Neuron (in vitro differentiated cells): ENCODE results near the gene MIEF1.

Experiments
- H2AFZ ChIP-seq: one replicate; pipeline ENCODE4 v1.6.1; 2013; ENCODE audit warnings: low read depth, mild to moderate bottlenecking, inconsistent platforms, low read length, moderate library complexity
- H3K27me3 ChIP-seq: one replicate; pipeline ENCODE4 v1.6.1; 2013; ENCODE audit warnings: low read length; ENCODE audit not compliant: insufficient read depth
- H3K36me3 ChIP-seq: one replicate; pipeline ENCODE4 v1.6.1; 2013; ENCODE audit warnings: low read length; ENCODE audit not compliant: insufficient read depth
- H3K4me1 ChIP-seq: one replicate; pipeline ENCODE4 v1.6.1; 2013; ENCODE audit warnings: low read length; ENCODE audit not compliant: insufficient read depth
- H3K4me3 ChIP-seq: 2 replicates; pipeline ENCODE4 v1.5.1; 2013; ENCODE audit warnings: mild to moderate bottlenecking, low read length, moderate library complexity
- H3K9me3 ChIP-seq: one replicate; pipeline ENCODE4 v1.6.1; 2013; ENCODE audit warnings: low read length

The MIEF1 gene

GRCh38 chr22:39527481-39527961, 25.4 kb downstream of the MIEF1 start:
- H2AFZ ChIP-seq: no peak overlapping the region
- no peaks in the 10 kb centered on the region for H3K27me3 ChIP-seq
- H3K4me3 ChIP-seq: no peak overlapping the region
- peaks cover 36% of the 10 kb centered on the region for H3K36me3 ChIP-seq
- H3K4me1 ChIP-seq: peaks cover 50% of the 10 kb centered on the region
- no peaks in the 10 kb centered on the region for H3K9me3 ChIP-seq

DNA sequence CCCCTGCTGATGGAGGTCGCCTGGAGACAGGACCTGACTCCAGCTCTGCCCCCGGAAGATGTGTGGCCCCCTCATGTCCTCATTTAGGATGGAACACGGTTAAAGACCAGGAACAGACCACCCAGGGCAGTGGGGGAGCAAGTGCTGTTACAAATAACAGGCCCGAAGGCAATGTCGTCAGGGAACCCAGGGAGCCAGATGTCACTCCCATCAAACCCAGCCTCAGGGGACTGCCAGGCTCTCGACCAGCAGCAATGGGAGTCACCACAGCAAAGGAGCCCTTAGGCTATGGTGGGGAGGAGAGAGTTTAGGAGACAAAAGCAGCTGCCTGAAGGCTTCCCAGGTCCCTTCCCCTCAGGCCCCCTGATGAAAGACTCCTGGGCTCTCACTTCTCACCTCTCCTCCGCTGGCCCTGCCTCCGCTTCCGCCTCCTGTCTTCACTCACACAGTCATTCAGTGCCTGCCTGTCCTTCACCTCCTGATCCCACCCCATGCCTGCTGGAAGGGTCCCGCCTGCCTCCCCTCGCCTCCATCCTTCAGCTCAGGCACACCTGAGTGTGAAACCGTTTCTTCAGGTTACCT, 26.1 kb downstream of the MIEF1 start:
- peaks cover 43% of the 10 kb centered on the region for H3K4me1 ChIP-seq
- H3K36me3 ChIP-seq: peaks cover 29% of the 10 kb centered on the region
- no peak overlapping the region for H2AFZ ChIP-seq
- no peak overlapping the region for H3K4me3 ChIP-seq
- no peaks in the 10 kb centered on the region for H3K27me3 ChIP-seq
- H3K9me3 ChIP-seq: no peaks in the 10 kb centered on the region

- Histone ChIP-seq H3K36me3 (peaks cover 26% of the 10 kb centered on the region), H3K27me3 (no peaks in the 10 kb centered on the region), H2AFZ (no peak overlapping the region), H3K4me1 (peaks cover 41% of the 10 kb centered on the region), H3K9me3 (no peaks in the 10 kb centered on the region), H3K4me3 (no peak overlapping the region)
Observed at GRCh38 chr22:39528681-39529486, 26.8 kb downstream of the MIEF1 start.

DNA sequence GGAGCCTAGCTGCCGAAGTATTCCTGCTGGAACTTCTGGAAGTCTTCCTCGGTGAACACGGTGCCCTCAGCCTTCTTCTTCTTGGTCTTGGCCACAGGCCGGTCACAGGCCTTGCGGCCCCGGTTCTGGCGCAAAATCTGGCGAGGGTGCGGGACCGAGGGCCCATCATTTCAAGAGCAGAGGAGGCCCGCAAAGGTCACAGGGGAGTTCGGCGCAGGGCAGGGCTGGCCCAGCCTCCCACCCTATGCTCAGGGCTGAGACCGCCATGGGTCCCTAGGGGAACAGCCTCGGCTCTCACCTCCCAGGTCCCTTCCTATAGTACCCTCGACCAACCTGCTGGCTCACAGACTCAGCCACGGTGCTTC, 27.4 kb downstream of the MIEF1 start:
- Histone ChIP-seq H3K4me1 (peaks cover 43% of the 10 kb centered on the region), H2AFZ (no peak overlapping the region), H3K36me3 (peaks cover 20% of the 10 kb centered on the region), H3K9me3 (no peaks in the 10 kb centered on the region), H3K4me3 (no peak overlapping the region), H3K27me3 (no peaks in the 10 kb centered on the region)

- no peaks in the 10 kb centered on the region for H3K27me3 ChIP-seq
- H3K36me3 ChIP-seq: peaks cover 18% of the 10 kb centered on the region
- no peak overlapping the region for H3K4me3 ChIP-seq
- H2AFZ ChIP-seq: no peak overlapping the region
- H3K9me3 ChIP-seq: no peaks in the 10 kb centered on the region
- peaks cover 47% of the 10 kb centered on the region for H3K4me1 ChIP-seq
Observed at GRCh38 chr22:39530116-39530515, 28.0 kb downstream of the MIEF1 start.

- Histone ChIP-seq H3K36me3 (peaks cover 18% of the 10 kb centered on the region), H2AFZ (no peak overlapping the region), H3K27me3 (no peaks in the 10 kb centered on the region), H3K4me1 (peaks cover 48% of the 10 kb centered on the region), H3K4me3 (peak overlapping the region; percentile 6), H3K9me3 (no peaks in the 10 kb centered on the region)
Observed at GRCh38 chr22:39530692-39531331, 28.7 kb downstream of the MIEF1 start.

- H3K9me3 ChIP-seq: no peaks in the 10 kb centered on the region
- H3K4me1 ChIP-seq: peaks cover 46% of the 10 kb centered on the region
- H3K4me3 ChIP-seq: peak within 1 kb of the TSS; percentile 93
- H3K27me3 ChIP-seq: no peaks in the 10 kb centered on the region
- H2AFZ ChIP-seq: peak within 1 kb of the TSS; percentile 14
- H3K36me3 ChIP-seq: peaks cover 15% of the 10 kb centered on the region
Observed at GRCh38 chr22:39532215-39533073, 30.4 kb downstream of the MIEF1 start, which contains the start of gene RPS19BP1. Gene RPS19BP1, minus strand, starts transcription at chr22:39532748. Its CDS starts 10 bp downstream, at chr22:39532738.

DNA sequence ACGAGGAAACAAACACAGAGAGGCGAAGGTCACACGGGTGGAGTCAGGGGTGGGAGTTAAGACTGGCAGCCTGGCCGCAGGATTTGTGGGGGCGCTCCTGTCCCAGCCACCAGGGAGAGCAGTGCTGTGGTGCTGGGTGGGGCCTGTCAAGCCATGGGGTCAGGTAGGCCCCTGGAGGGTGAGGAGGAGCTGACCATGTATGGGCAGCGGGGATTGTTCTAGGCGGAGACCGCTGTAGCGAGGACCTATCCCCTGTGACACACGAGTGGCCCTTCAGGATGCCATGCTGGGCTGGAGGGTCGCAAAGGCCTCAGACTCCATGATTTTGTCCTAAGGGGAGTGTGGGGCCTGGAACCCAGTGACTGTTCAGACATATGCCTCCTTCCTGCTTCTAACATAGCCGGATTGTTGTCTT, 32.0 kb downstream of the MIEF1 start:
- Histone ChIP-seq H2AFZ (peak overlapping the region; percentile 91), H3K4me3 (no peak overlapping the region), H3K9me3 (no peaks in the 10 kb centered on the region), H3K4me1 (peaks cover 30% of the 10 kb centered on the region), H3K27me3 (no peaks in the 10 kb centered on the region), H3K36me3 (peaks cover 13% of the 10 kb centered on the region)

DNA sequence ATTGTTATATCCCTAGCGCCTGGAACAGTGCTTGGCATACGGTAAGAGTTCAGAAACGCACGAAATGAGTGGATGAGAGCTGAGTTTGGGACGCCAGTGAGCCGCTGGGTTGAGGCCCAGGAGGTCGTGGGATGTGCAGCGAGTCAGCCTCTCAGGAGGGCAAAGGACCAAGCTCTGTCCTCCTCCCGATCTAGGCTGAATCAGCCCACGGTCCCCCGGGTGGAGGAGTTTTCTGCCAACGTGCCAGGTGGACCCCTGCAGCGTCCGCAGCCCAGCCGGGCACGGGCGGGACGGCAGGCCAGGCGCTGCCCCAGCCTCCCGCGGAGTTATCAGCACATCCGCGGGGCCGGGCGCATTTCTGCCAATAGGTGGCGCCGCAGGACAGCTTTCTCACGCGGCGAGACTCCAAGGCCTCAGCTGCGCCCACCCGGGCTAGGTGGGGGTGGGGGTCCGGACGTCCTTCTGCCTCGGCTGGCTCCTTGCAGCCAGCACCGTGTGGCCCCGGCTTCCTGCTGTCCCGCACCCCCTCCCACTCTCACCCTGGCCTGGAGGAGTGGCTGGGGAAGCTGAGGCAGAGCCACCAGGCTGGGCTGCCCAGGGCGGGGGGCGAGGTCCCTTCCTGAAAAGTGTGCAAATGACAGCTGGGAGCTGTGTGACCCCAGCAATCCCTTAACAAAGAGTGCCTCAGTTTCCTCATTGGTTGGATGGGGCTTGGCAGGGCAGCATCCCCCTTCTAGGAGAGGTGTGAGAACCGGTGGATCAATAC, 32.7 kb downstream of the MIEF1 start:
- Histone ChIP-seq H3K4me1 (peaks cover 27% of the 10 kb centered on the region), H3K4me3 (peak overlapping the region; percentile 34), H3K9me3 (no peaks in the 10 kb centered on the region), H3K27me3 (no peaks in the 10 kb centered on the region), H3K36me3 (peaks cover 8% of the 10 kb centered on the region), H2AFZ (peak overlapping the region; percentile 91)

- H3K36me3 ChIP-seq: peaks cover 6% of the 10 kb centered on the region
- peak overlapping the region; percentile 91 for H2AFZ ChIP-seq
- no peaks in the 10 kb centered on the region for H3K27me3 ChIP-seq
- H3K4me3 ChIP-seq: no peak overlapping the region
- H3K9me3 ChIP-seq: no peaks in the 10 kb centered on the region
- peaks cover 27% of the 10 kb centered on the region for H3K4me1 ChIP-seq
Observed at GRCh38 chr22:39535357-39535725, 33.3 kb downstream of the MIEF1 start.

DNA sequence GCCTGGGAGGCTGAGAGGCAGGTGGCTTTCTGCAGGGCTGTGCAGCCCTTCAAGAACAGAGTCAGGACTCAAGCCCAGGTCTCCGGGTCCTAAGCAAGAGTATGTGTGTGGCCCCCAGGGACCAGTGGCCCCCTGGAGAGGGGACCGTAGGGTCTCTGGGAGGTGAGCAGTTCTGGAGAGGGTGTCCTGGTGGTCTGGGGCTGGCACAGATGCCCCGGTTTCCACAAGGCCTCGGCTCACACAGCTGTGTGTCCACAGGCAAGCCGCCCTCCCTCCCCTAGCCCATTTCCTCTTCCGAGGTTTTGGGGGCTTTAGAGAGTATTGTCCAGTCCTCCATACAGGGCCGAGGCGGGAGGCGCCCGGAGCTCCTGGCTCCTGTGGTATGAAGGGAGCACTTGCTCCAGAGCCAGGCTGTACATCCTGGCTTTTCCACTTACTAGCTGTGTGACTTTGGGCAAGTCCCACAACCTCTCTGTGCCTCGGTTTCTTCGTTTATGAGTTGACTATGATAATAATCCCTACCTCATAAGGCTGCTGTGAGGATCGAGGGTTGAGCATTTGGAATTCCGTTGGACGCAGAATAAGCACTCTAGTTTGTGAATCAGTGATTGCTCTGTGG, 33.9 kb downstream of the MIEF1 start:
- H3K27me3 ChIP-seq: no peaks in the 10 kb centered on the region
- H3K9me3 ChIP-seq: no peaks in the 10 kb centered on the region
- H3K4me3 ChIP-seq: no peak overlapping the region
- H2AFZ ChIP-seq: no peak overlapping the region
- peaks cover 5% of the 10 kb centered on the region for H3K36me3 ChIP-seq
- peaks cover 25% of the 10 kb centered on the region for H3K4me1 ChIP-seq

DNA sequence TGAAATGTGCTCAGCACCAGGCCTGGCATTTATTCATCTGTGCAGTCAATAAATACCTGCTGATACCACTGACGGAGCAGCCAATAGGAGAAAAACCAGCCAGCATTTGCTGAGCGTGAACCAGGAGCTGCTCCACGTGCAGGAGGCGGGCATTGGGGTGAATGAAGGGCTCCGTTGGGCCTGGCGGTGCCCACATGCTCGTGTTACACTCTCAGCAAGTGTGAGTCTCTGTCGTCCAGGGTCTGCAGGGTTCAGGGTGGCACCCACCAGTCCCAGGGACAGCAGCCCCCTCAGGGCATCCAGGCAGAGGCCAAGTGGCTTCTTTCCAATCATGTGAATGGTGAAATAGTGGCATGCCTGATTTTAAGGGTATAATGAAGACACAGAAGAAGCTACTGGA, 34.6 kb downstream of the MIEF1 start:
- Histone ChIP-seq H2AFZ (no peak overlapping the region), H3K4me1 (peaks cover 17% of the 10 kb centered on the region), H3K4me3 (no peak overlapping the region), H3K27me3 (no peaks in the 10 kb centered on the region), H3K9me3 (no peaks in the 10 kb centered on the region), H3K36me3 (no peaks in the 10 kb centered on the region)
